ENCODE measurements around the gene MROH8.

DNA sequence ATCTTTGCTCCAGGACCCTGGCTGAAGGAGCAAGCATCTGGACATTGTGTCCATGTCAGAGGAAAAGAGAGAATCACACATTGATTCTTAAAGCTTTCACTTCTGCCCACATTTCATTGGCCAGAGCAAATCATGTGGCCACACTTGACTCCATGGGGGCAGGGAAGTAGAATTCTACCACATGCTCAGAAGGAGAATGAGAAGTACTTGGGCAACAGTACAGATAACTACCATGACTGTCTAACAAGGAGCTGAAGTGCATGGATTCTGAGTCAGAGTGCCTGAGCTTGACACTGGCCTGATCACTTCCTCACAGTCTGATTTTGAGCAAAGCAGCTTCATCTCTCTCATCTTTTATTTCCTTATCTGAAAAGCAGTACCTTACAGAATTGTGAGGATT is 43.7 kb upstream of the MROH8 start:
- TF ChIP-seq, protein P1, sequence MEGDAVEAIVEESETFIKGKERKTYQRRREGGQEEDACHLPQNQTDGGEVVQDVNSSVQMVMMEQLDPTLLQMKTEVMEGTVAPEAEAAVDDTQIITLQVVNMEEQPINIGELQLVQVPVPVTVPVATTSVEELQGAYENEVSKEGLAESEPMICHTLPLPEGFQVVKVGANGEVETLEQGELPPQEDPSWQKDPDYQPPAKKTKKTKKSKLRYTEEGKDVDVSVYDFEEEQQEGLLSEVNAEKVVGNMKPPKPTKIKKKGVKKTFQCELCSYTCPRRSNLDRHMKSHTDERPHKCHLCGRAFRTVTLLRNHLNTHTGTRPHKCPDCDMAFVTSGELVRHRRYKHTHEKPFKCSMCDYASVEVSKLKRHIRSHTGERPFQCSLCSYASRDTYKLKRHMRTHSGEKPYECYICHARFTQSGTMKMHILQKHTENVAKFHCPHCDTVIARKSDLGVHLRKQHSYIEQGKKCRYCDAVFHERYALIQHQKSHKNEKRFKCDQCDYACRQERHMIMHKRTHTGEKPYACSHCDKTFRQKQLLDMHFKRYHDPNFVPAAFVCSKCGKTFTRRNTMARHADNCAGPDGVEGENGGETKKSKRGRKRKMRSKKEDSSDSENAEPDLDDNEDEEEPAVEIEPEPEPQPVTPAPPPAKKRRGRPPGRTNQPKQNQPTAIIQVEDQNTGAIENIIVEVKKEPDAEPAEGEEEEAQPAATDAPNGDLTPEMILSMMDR (IDR thresholded peaks at IDR 0.05; ENCODE audit: poor library complexity) = no peak
- no peak for TF ChIP-seq EZH2 (IDR thresholded peaks at IDR 0.05; ENCODE audit: borderline replicate concordance)
- TF ChIP-seq EZH2phosphoT487 (IDR thresholded peaks at IDR 0.05; ENCODE audit: low read depth, severe bottlenecking, unreplicated experiment) = no peak
